Loucy (cell line): ENCODE results near the gene OGFOD3.

Experiments
- CTCF ChIP-seq: fragments of 200-600 bp; sonication (generic); conservative IDR thresholded peaks from 2 replicates; pipeline ENCODE4 v1.5.1; 2014; ENCODE audit warnings: mild to moderate bottlenecking, antibody characterized with exemption, low read length
- EZH2phosphoT487 ChIP-seq: fragments of 200-600 bp; IDR thresholded peaks from 2 replicates; pipeline ENCODE4 v1.6.1; 2018; ENCODE audit warnings: antibody characterized with exemption, mild to moderate bottlenecking, moderate library complexity, borderline replicate concordance

GRCh38 chr17:82408288-82408937, 10.0 kb downstream of the OGFOD3 start:
- TF ChIP-seq CTCF (no peak), EZH2phosphoT487 (no peak)
